ENCODE measurements around the gene FANCB.

GRCh38 chrX:14916017-14916674, 43.3 kb upstream of the FANCB start:
- TF ChIP-seq ZNF274 (IDR thresholded peaks at IDR 0.05; ENCODE audit: low read depth, low read length) (no peak), YY1 (IDR thresholded peaks at IDR 0.05; ENCODE audit: insufficient read depth, insufficient read length) (no peak), SUZ12 (IDR thresholded peaks at IDR 0.05; ENCODE audit: extremely low read depth, insufficient read depth, insufficient read length) (no peak)

All from NT2/D1 (cell line).